ENCODE measurements around the gene SNX14. TPM values are rescaled to one million over a fixed set of nuclear protein-coding genes. Genes with fewer than 3 reads are reported as not detected.

SNX14 gene
- polyA plus RNA-seq, 1 of the 3 experiments (the other 2 are of a cell fraction) = 40.4 TPM

- no peaks in the 10 kb centered on the region for H3K9me3 ChIP-seq
- CTCF ChIA-PET = interaction anchor here (1.1 to 1.4 kb wide), 2 partner anchors 9 to 28 kb away, joined by 3 read pairs; no protein-coding TSS in a partner anchor
- H3K4me1 ChIP-seq (ENCODE audit: control insufficient read depth in 1 of 2, insufficient read depth in 2 of 2, low read depth in 1 of 2, low read length in 1 of 2) = no peaks in the 10 kb centered on the region
- no peak overlapping the region for H3K9ac ChIP-seq
- H4K20me1 ChIP-seq (ENCODE audit: insufficient read depth) = no peaks in the 10 kb centered on the region
- H3K36me3 ChIP-seq (replicated peaks in 1 of 2; ENCODE audit: control insufficient read depth in 1 of 2, insufficient read depth in 2 of 2, low read length in 1 of 2) = peaks cover 6 to 30% of the 10 kb centered on the region in 2 experiments
- 90% methylated on average over 11 of the region's 11 CpGs for WGBS (ENCODE audit: low lambda C conversion rate)
- H2AFZ ChIP-seq (ENCODE audit: low read depth) = no peak overlapping the region
- H3K9me2 ChIP-seq = no peaks in the 10 kb centered on the region
- H3K79me2 ChIP-seq (ENCODE audit: insufficient read depth) = peaks cover 3% of the 10 kb centered on the region
- no peak for DNase-seq
- no peaks in the 10 kb centered on the region for H3K27me3 ChIP-seq (ENCODE audit: insufficient read depth)
- POLR2A ChIA-PET = interaction anchor here (1.3 kb wide), 1 partner anchor 42 kb away, joined by 3 read pairs; the partner anchor contains the start of gene SYNCRIP
- TF ChIP-seq POLR2AphosphoS5 (IDR thresholded peaks at IDR 0.05; ENCODE audit: low read depth, low read length) (0 out of 2 replicates have a peak, but pooled peaks have one; percentile 22), NFIC (IDR thresholded peaks at IDR 0.05; ENCODE audit: borderline replicate concordance) (peak; percentile 58), FOXM1 (IDR thresholded peaks at IDR 0.05; ENCODE audit: low read depth) (no peak), EP300 (IDR thresholded peaks at IDR 0.05; ENCODE audit: borderline replicate concordance in 1 of 2, low read depth in 1 of 2, low read length in 1 of 2) (no peak), ELF1 (IDR thresholded peaks at IDR 0.05) (no peak)
- peaks cover 66% of the 10 kb centered on the region for H3F3A ChIP-seq (replicated peaks; ENCODE audit: insufficient read depth)
- no peak overlapping the region for H3K4me3 ChIP-seq (ENCODE audit: low read depth in 2 of 2, low read length in 1 of 2)
- H3K4me2 ChIP-seq = no peak overlapping the region
- H3K27ac ChIP-seq (ENCODE audit: low read depth in 2 of 2, low read length in 1 of 2) = no peak overlapping the region
Measured at GRCh38 chr6:85600713-85601313, 7.2 kb upstream of the SNX14 start.

GRCh38 chr6:85594197-85594930, 706 bp upstream of the SNX14 start:
- Histone ChIP-seq H3K9me2 (no peaks in the 10 kb centered on the region), H3K79me2 (ENCODE audit: insufficient read depth) (peaks cover 37% of the 10 kb centered on the region), H3K9me3 (no peaks in the 10 kb centered on the region), H3K27ac (ENCODE audit: low read depth in 2 of 2, low read length in 1 of 2) (peak overlapping the region; percentile 93 to 96), H2AFZ (ENCODE audit: low read depth) (peak overlapping the region; percentile 82), H3K36me3 (replicated peaks in 1 of 2; ENCODE audit: control insufficient read depth in 1 of 2, insufficient read depth in 2 of 2, low read length in 1 of 2) (peaks cover 0 to 17% of the 10 kb centered on the region in 2 experiments), H3K27me3 (ENCODE audit: insufficient read depth) (no peaks in the 10 kb centered on the region), H4K20me1 (ENCODE audit: insufficient read depth) (peaks cover 7% of the 10 kb centered on the region; the same call in 1 of the 2 replicates), H3F3A (replicated peaks; ENCODE audit: insufficient read depth) (peaks cover 61% of the 10 kb centered on the region), H3K4me2 (peak overlapping the region; percentile 90), H3K4me1 (ENCODE audit: control insufficient read depth in 1 of 2, insufficient read depth in 2 of 2, low read depth in 1 of 2, low read length in 1 of 2) (peaks cover 0 to 6% of the 10 kb centered on the region in 2 experiments; a peak in 2 of 4 replicates), H3K9ac (peak overlapping the region; percentile 90), H3K4me3 (ENCODE audit: low read depth in 2 of 2, low read length in 1 of 2) (peak overlapping the region; percentile 88 to 92)
- no peak for DNase-seq
- 1% methylated on average over 34 of the region's 35 CpGs for WGBS (ENCODE audit: low lambda C conversion rate)
- CTCF ChIA-PET = interaction anchor here (0.8 to 3.5 kb wide), 4 partner anchors 48 to 240 kb away, joined by 3 to 13 read pairs (median 4); no protein-coding TSS in a partner anchor
- TF ChIP-seq NFIC (IDR thresholded peaks at IDR 0.05; ENCODE audit: borderline replicate concordance) = no peak
- 0 out of 2 replicates have a peak, but pooled peaks have one; percentile 12 for TF ChIP-seq JUND (IDR thresholded peaks at IDR 0.05)
- 0 out of 2 replicates have a peak, but pooled peaks have one; percentile 8 for TF ChIP-seq YY1 (IDR thresholded peaks at IDR 0.05; ENCODE audit: low read depth)
- no peak for TF ChIP-seq EP300 (IDR thresholded peaks at IDR 0.05; ENCODE audit: borderline replicate concordance in 1 of 2, low read depth in 1 of 2, low read length in 1 of 2)
- peak; percentile 27 for TF ChIP-seq CHD2 (IDR thresholded peaks at IDR 0.05; ENCODE audit: low read length, partially characterized antibody)
- no peak for TF ChIP-seq REST (IDR thresholded peaks at IDR 0.05; ENCODE audit: low read depth, low read length)
- POLR2A ChIA-PET = interaction anchor here (1.3 to 2.6 kb wide), 3 partner anchors 18 to 84 kb away, joined by 4 to 28 read pairs (median 24); partner anchors contain the start of gene SYNCRIP

Measured in SK-N-SH (cell line).